ENCODE data around the gene LEAP2.
A peak's percentile ranks its signal among the peaks of the same experiment; 100 is the strongest.
"Not testable (repeated sequence)": the region's sequence is repeated elsewhere in the genome, so short reads cannot be mapped to it uniquely, and the experiment has no call there.

Gene LEAP2

GRCh38 chr5:132840896-132841295 lies 32.6 kb upstream of the LEAP2 start:
- DNase-seq (ENCODE audit: low spot score): no peak

GRCh38 chr5:132841305-132841704 lies 32.2 kb upstream of the LEAP2 start:
- no peak for DNase-seq (ENCODE audit: low spot score)

GRCh38 chr5:132848270-132848669 lies 25.2 kb upstream of the LEAP2 start:
- no peak for DNase-seq (ENCODE audit: low spot score)

- DNase-seq (ENCODE audit: low spot score): no peak
Measured at GRCh38 chr5:132849347-132849746, 24.1 kb upstream of the LEAP2 start.

GRCh38 chr5:132850066-132850465 lies 23.4 kb upstream of the LEAP2 start:
- DNase-seq (ENCODE audit: low spot score): no peak

GRCh38 chr5:132853323-132853722 lies 20.1 kb upstream of the LEAP2 start:
- no peak for DNase-seq (ENCODE audit: low spot score)

GRCh38 chr5:132853790-132854189 lies 19.7 kb upstream of the LEAP2 start:
- no peak for DNase-seq (ENCODE audit: low spot score)

- DNase-seq (ENCODE audit: low spot score): no peak
Measured at GRCh38 chr5:132854301-132854700, 19.2 kb upstream of the LEAP2 start.

GRCh38 chr5:132854992-132855391 lies 18.5 kb upstream of the LEAP2 start:
- not testable (repeated sequence) for DNase-seq (ENCODE audit: low spot score)

GRCh38 chr5:132856011-132856410 lies 17.5 kb upstream of the LEAP2 start:
- no peak for DNase-seq (ENCODE audit: low spot score)

GRCh38 chr5:132859889-132860437 lies 13.5 kb upstream of the LEAP2 start:
- no peak for DNase-seq (ENCODE audit: low spot score)

GRCh38 chr5:132860742-132861141 lies 12.7 kb upstream of the LEAP2 start:
- DNase-seq (ENCODE audit: low spot score): no peak

- DNase-seq (ENCODE audit: low spot score): no peak
Measured at GRCh38 chr5:132865668-132866341, 7.7 kb upstream of the LEAP2 start.

GRCh38 chr5:132866342-132867045 lies 7.0 kb upstream of the LEAP2 start, which contains the start of the genes GDF9 and UQCRQ:
GDF9 (minus strand) TSS chr5:132866469; CDS start chr5:132864533, 1,936 bp downstream.
UQCRQ (plus strand) TSS chr5:132866642; CDS start chr5:132866882, 240 bp downstream.
- peak; percentile 98 for DNase-seq (ENCODE audit: low spot score)

- DNase-seq (ENCODE audit: low spot score): no peak
Measured at GRCh38 chr5:132867046-132867451, 6.4 kb upstream of the LEAP2 start.

- DNase-seq (ENCODE audit: low spot score): no peak
Measured at GRCh38 chr5:132868754-132869153, 4.7 kb upstream of the LEAP2 start.

- no peak for DNase-seq (ENCODE audit: low spot score)
Measured at GRCh38 chr5:132870801-132871200, 2.7 kb upstream of the LEAP2 start.

GRCh38 chr5:132871459-132872284 lies 1.8 kb upstream of the LEAP2 start:
- no peak for DNase-seq (ENCODE audit: low spot score)

- no peak for DNase-seq (ENCODE audit: low spot score)
Measured at GRCh38 chr5:132872788-132873118, 715 bp upstream of the LEAP2 start.

GRCh38 chr5:132873930-132874271 lies 433 bp downstream of the LEAP2 start:
- no peak for DNase-seq (ENCODE audit: low spot score)

GRCh38 chr5:132876020-132876759 lies 2.7 kb downstream of the LEAP2 start:
- DNase-seq (ENCODE audit: low spot score): no peak

- no peak for DNase-seq (ENCODE audit: low spot score)
Measured at GRCh38 chr5:132877466-132877865, 4.0 kb downstream of the LEAP2 start.
